HG02759 (cell line): ENCODE measurements around the gene CITED2.

Source experiments
- ATAC-seq: cut with Tn5 transposase; IDR thresholded peaks from one replicate; pipeline ENCODE4 v1.9.1; 2021; ENCODE audit warnings: mild to moderate bottlenecking, moderate library complexity; ENCODE audit not compliant: unreplicated experiment

The CITED2 gene

DNA sequence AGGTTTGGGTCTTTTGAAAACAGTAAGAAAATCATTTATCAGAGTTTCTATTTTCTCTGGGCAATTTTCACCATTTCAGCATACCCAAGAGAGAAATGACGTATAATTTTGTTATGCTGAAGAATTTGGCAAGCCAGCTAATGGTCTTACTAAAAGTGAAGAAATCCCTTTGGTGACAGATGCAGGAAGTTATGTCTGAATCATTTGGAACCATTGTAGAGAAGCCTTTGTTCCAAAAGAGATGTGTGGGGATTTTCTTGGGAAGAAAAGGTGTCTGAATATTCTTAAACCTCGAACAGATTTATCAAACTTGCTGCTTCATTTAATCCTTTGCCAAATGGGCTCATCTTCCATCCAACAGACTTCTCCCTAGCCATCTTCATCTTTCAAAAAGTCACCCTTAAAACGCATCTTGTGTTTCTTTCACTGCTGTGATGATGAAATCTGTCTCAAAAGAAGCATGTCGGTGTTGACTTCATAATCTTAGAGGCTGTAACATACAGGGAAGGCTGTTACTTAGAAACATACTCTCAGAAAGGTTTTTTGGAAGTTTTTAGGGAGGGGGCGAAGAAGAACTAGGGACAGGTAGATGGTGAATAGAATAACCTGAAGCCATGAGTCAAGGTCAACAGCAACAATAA, 39.5 kb downstream of the CITED2 start:
- ATAC-seq: no peak

GRCh38 chr6:139330826-139331500, 43.5 kb downstream of the CITED2 start:
- no peak for ATAC-seq

GRCh38 chr6:139330306-139330705, 44.1 kb downstream of the CITED2 start:
- no peak for ATAC-seq

GRCh38 chr6:139329224-139329623, 45.2 kb downstream of the CITED2 start:
- no peak for ATAC-seq

DNA sequence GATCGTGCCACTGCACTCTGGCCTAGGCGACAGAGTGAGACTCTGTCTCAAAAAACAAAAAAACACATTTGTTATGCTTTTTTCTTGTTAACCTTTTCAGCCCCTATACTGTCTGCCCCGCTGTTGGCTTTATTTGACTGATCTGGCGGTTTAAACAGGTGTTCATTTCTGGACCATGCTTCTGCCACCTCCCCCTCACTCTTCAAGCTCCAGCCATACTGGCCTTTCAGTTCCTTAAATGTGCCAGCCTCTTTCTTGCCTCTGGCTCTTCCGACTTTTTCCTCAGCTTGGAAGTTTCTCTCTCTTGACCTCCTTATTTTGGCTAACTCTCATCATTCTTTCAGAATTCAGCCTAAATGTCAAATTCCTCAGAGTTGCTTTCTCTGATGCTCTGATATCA, 47.4 kb downstream of the CITED2 start:
- ATAC-seq: peak; percentile 47

GRCh38 chr6:139325686-139326085, 48.8 kb downstream of the CITED2 start:
- ATAC-seq: no peak

GRCh38 chr6:139325125-139325524, 49.3 kb downstream of the CITED2 start:
- ATAC-seq: no peak

DNA sequence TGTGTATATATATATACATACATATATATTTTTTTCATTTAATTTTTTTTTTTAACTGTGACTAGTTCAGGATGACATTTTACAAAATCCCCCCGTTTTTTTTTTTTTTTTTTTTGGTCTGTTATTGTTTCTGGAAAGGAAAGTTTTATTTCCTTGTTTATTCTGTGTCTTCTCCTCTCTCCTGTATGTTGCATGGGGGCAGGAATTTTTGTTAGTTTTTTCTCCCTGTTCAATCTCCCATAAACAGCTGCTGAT, 50.2 kb downstream of the CITED2 start:
- no peak for ATAC-seq

GRCh38 chr6:139323511-139324300, 50.7 kb downstream of the CITED2 start:
- peak; percentile 38 for ATAC-seq
